Calu3 (cell line): ENCODE measurements around the gene ZNF254. TPM values are rescaled to one million over a fixed set of nuclear protein-coding genes. Genes with fewer than 3 reads are reported as not detected.

Experiments used
- BruUV-seq: library from RNA; stranded (reverse); fragments of 400-500 nt; replicated peaks from 2 replicates; lab custom pipeline; 2021; lab: Mats Ljungman, UMichigan
- CTCF ChIA-PET: fragments of 300-600 bp; sonication (Branson Sonifier 250); formaldehyde crosslinking; loops from one replicate; lab custom pipeline; 2022; ENCODE audit warnings: antibody characterized with exemption; lab: Charles Lee
- DNase-seq: peaks from one replicate; pipeline ENCODE4 v3.0.0; 2022
- H3K27ac Mint-ChIP-seq: one replicate; pipeline ENCODE4 v1.8.0; 2022; ENCODE audit warnings: mixed read lengths; ENCODE audit not compliant: unreplicated experiment
- H3K27me3 Mint-ChIP-seq: one replicate; pipeline ENCODE4 v1.8.0; 2022; ENCODE audit warnings: mixed read lengths; ENCODE audit not compliant: unreplicated experiment
- H3K36me3 Mint-ChIP-seq: one replicate; pipeline ENCODE4 v1.8.0; 2022; ENCODE audit warnings: mild to moderate bottlenecking, moderate library complexity, mixed read lengths; ENCODE audit not compliant: insufficient read depth, unreplicated experiment
- H3K4me1 Mint-ChIP-seq: one replicate; pipeline ENCODE4 v1.8.0; 2022; ENCODE audit warnings: mild to moderate bottlenecking, low read depth, mixed read lengths; ENCODE audit not compliant: unreplicated experiment
- H3K4me3 Mint-ChIP-seq: one replicate; pipeline ENCODE4 v1.8.0; 2022; ENCODE audit warnings: mild to moderate bottlenecking, low read depth, moderate library complexity, mixed read lengths; ENCODE audit not compliant: unreplicated experiment
- H3K9me3 Mint-ChIP-seq: one replicate; pipeline ENCODE4 v1.8.0; 2022; ENCODE audit warnings: low read depth, mixed read lengths; ENCODE audit not compliant: unreplicated experiment
- intact Hi-C: fragments of 100-400 bp; cut with micrococcal nuclease; formaldehyde crosslinking; loops from one replicate; pipeline ENCODE4 v1.10.0; 2022; ENCODE audit not compliant: unreplicated experiment
- total RNA-seq: library from RNA; stranded (reverse); gene quantifications from 2 replicates; pipeline ENCODE4 v1.2.3, GENCODE V29; 2022
- TF ChIP-seq, protein P1 (sequence below): fragments of 200-600 bp; IDR thresholded peaks from one replicate; pipeline ENCODE4 v1.8.0; 2022; ENCODE audit warnings: antibody characterized with exemption; ENCODE audit not compliant: unreplicated experiment

Gene ZNF254
- total RNA-seq, 1 experiment from 2014 or later = 14.5 TPM

DNA sequence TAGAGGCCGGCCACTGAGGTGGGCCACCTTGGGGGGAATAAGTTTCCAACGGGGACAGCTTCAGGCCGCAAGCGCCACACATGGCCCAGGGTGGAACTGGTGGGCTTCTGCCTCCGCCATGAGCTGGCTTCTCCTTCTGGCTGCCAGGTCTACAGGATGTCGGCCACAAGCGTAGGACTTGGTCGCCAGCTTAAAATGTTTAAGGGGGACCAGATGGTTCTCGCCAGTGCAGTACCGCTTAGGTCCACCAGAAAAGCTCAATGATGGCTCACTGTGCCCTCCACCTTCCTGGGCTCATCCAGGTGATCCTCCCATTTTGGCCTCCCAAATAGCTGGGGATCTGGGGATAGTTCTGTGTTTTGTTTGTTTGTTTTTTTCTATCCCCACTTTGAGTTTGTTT lies 38.7 kb upstream of the ZNF254 start:
- TF ChIP-seq, protein P1, sequence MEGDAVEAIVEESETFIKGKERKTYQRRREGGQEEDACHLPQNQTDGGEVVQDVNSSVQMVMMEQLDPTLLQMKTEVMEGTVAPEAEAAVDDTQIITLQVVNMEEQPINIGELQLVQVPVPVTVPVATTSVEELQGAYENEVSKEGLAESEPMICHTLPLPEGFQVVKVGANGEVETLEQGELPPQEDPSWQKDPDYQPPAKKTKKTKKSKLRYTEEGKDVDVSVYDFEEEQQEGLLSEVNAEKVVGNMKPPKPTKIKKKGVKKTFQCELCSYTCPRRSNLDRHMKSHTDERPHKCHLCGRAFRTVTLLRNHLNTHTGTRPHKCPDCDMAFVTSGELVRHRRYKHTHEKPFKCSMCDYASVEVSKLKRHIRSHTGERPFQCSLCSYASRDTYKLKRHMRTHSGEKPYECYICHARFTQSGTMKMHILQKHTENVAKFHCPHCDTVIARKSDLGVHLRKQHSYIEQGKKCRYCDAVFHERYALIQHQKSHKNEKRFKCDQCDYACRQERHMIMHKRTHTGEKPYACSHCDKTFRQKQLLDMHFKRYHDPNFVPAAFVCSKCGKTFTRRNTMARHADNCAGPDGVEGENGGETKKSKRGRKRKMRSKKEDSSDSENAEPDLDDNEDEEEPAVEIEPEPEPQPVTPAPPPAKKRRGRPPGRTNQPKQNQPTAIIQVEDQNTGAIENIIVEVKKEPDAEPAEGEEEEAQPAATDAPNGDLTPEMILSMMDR = no peak
- no peak overlapping the region for H3K4me3 Mint-ChIP-seq
- no TSS peak for BruUV-seq
- peaks cover 53% of the 10 kb centered on the region for H3K36me3 Mint-ChIP-seq
- no peaks in the 10 kb centered on the region for H3K27me3 Mint-ChIP-seq
- peaks cover 3% of the 10 kb centered on the region for H3K9me3 Mint-ChIP-seq
- CTCF ChIA-PET = interaction anchor here (1.0 to 1.2 kb wide), 2 partner anchors 14 to 15 kb away, joined by 3 to 5 read pairs; no protein-coding TSS in a partner anchor
- no peaks in the 10 kb centered on the region for H3K4me1 Mint-ChIP-seq
- no peak for DNase-seq
- no peak overlapping the region for H3K27ac Mint-ChIP-seq
- intact Hi-C loops = no loop called here

DNA sequence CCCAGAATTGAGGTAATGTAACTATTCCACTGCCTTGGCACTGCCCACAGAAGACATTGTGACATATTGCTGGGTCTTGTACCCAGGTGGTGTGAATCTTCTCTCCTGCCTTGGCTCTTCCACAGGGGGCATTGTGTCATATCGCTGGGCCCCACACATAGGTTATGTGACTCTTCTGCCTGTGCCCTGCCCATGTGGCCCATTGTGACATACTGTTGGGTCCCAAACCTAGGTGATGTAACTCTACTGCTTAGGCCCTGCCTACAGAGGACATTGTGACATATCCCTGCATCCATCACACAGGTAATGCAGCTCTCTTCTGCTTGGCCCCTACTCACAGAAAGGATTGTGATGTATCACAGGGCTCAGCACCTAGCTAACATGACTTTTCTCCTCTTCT lies 37.5 kb upstream of the ZNF254 start:
- Mint-ChIP-seq H3K36me3 (peaks cover 56% of the 10 kb centered on the region), H3K4me3 (no peak overlapping the region), H3K27me3 (no peaks in the 10 kb centered on the region), H3K9me3 (peaks cover 3% of the 10 kb centered on the region), H3K4me1 (no peaks in the 10 kb centered on the region), H3K27ac (no peak overlapping the region)
- BruUV-seq = no TSS peak
- TF ChIP-seq, protein P1 = no peak
- no peak for DNase-seq
- intact Hi-C loops = no loop called here
- CTCF ChIA-PET = no interaction called here

DNA sequence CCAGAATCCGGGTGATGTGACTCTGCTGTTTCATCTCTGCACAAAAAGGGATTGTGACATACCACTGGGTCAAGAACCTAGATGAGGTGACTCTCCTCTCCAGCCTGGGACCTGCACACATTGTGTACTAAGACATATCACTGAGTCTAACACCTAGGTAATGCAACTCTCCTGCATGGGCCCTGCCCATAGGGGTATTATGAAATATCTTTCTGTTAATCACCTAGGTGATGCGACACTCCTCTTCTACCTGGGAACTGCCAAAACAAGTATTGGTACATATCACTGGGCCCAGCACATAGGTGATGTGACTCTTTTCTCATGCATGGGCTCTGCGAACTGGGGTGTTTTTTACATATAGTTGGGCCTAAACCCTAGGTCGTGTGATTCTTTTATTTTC lies 35.5 kb upstream of the ZNF254 start:
- TF ChIP-seq, protein P1 = no peak
- DNase-seq = no peak
- H3K36me3 Mint-ChIP-seq = peaks cover 59% of the 10 kb centered on the region
- CTCF ChIA-PET = no interaction called here
- H3K27ac Mint-ChIP-seq = no peak overlapping the region
- BruUV-seq = no TSS peak
- H3K4me3 Mint-ChIP-seq = no peak overlapping the region
- peaks cover 3% of the 10 kb centered on the region for H3K9me3 Mint-ChIP-seq
- intact Hi-C loops = no loop called here
- H3K27me3 Mint-ChIP-seq = no peaks in the 10 kb centered on the region
- H3K4me1 Mint-ChIP-seq = no peaks in the 10 kb centered on the region

DNA sequence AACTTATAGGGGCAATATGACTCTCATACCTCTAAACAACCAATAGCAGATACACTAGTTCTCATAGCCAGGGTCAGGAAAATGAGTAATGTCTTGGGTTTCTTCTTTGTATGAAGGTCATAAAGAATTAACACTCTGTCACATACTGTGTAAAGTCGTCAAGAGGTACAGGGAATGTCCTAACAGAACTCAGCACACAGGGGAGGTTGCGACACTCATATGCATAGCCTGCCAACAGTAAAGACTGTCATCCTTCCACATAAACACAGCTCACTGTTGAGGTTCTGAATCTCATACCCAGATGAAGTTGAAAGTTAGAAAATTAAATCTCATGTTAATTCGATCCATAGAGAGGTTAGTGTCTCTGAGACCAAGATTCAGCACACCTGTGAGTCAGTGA lies 34.2 kb upstream of the ZNF254 start:
- no peaks in the 10 kb centered on the region for H3K27me3 Mint-ChIP-seq
- H3K9me3 Mint-ChIP-seq = no peaks in the 10 kb centered on the region

More for the DNA sequence above, 34.2 kb upstream of the ZNF254 start:
- TF ChIP-seq, protein P1 = no peak
- H3K4me1 Mint-ChIP-seq = no peaks in the 10 kb centered on the region
- H3K27ac Mint-ChIP-seq = no peak overlapping the region
- H3K36me3 Mint-ChIP-seq = peaks cover 47% of the 10 kb centered on the region
- intact Hi-C loops = no loop called here
- no TSS peak for BruUV-seq
- CTCF ChIA-PET = no interaction called here
- DNase-seq = no peak
- H3K4me3 Mint-ChIP-seq = no peak overlapping the region
